HG02938 (cell line): ENCODE measurements around the gene KCTD11.

Experiments used
- ATAC-seq: cut with Tn5 transposase; IDR thresholded peaks from one replicate; pipeline ENCODE4 v1.9.1; 2021; ENCODE audit warnings: mild to moderate bottlenecking, moderate library complexity; ENCODE audit not compliant: unreplicated experiment

Gene KCTD11

GRCh38 chr17:7403043-7403726 lies 51.2 kb downstream of the KCTD11 start:
- no peak for ATAC-seq

- ATAC-seq, result no peak
Observed at GRCh38 chr17:7403727-7403976, 51.7 kb downstream of the KCTD11 start.

GRCh38 chr17:7403977-7404736 lies 52.2 kb downstream of the KCTD11 start, which contains the start of gene TMEM256:
Gene TMEM256, minus strand, starts transcription at chr17:7404097. Its CDS starts 13 bp downstream, at chr17:7404084.
- ATAC-seq, result peak; percentile 93
